HG03135 (cell line): Measurements from ENCODE around the gene HYI.

Experiments
- ATAC-seq: cut with Tn5 transposase; IDR thresholded peaks from one replicate; pipeline ENCODE4 v1.9.1; 2021; ENCODE audit warnings: mild to moderate bottlenecking, moderate library complexity; ENCODE audit not compliant: unreplicated experiment

The HYI gene

GRCh38 chr1:43402089-43402865 is 51.5 kb downstream of the HYI start:
- no peak for ATAC-seq
